ENCODE measurements around the gene DHFR2.

DHFR2 gene

DNA sequence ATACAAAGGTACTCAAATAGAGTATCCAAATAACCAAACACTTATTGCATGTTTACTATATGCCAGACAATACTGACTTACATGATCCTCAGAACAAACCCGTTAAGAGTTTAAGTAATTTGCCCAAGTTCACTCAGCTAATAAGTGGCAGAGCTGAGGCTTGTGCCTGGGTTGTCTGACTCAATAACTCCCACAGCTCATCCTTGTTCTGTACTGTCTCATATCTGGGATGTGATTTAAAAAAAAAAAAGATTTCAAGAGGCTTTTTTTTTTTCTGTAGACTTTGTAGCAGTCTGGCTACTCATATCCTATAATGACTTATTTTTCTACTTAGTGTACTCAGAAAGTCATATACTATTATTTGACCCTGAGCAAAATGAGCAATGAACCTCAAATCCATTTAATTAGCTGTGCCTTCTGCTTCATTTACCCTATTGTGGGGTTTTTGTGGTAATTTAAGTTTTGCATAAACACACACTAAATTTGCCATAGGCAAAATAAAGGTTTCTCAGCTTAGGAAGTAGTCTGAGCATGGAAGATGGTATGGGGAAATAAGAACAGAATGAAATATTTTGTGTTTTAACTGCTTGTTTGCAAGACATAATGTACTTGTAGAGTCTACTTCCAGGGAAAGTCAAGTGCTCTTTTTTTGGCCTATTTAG is 3.2 kb upstream of the DHFR2 start:
- ChIA-PET CTCF (interaction anchor here (0.7 to 1.3 kb wide), 2 partner anchors 23 to 95 kb away, joined by 3 to 5 read pairs; no protein-coding TSS in a partner anchor), POLR2A (no interaction called here)
- no peaks in the 10 kb centered on the region for H3K9me3 ChIP-seq (ENCODE audit: control insufficient read depth, insufficient read depth, low read depth, low read length)
- H3K4me1 ChIP-seq (ENCODE audit: control insufficient read depth, insufficient read depth, low read length): no peaks in the 10 kb centered on the region
- peaks cover 0 to 23% of the 10 kb centered on the region in 2 experiments; a peak in 1 of 3 replicates for H3K36me3 ChIP-seq (ENCODE audit: control insufficient read depth in 2 of 2, insufficient read depth in 1 of 2, low read length in 2 of 2)
- H3K4me3 ChIP-seq (ENCODE audit: low read depth, low read length): no peak overlapping the region
- TF ChIP-seq ZNF423 (tag by site-specific recombination; IDR thresholded peaks at IDR 0.05) (no peak), FEZF1 (tag by site-specific recombination; IDR thresholded peaks at IDR 0.05) (no peak), ZNF138 (tag by site-specific recombination; IDR thresholded peaks at IDR 0.05; ENCODE audit: borderline replicate concordance) (no peak), ZNF23 (tag by site-specific recombination; IDR thresholded peaks at IDR 0.05; ENCODE audit: borderline replicate concordance) (no peak), ZNF785 (tag by site-specific recombination; IDR thresholded peaks at IDR 0.05) (no peak), ZNF292 (tag by site-specific recombination; IDR thresholded peaks at IDR 0.05; ENCODE audit: borderline replicate concordance, low read depth) (no peak), ZNF658 (tag by site-specific recombination; IDR thresholded peaks at IDR 0.05) (no peak)
- TF ChIP-seq, protein P1, sequence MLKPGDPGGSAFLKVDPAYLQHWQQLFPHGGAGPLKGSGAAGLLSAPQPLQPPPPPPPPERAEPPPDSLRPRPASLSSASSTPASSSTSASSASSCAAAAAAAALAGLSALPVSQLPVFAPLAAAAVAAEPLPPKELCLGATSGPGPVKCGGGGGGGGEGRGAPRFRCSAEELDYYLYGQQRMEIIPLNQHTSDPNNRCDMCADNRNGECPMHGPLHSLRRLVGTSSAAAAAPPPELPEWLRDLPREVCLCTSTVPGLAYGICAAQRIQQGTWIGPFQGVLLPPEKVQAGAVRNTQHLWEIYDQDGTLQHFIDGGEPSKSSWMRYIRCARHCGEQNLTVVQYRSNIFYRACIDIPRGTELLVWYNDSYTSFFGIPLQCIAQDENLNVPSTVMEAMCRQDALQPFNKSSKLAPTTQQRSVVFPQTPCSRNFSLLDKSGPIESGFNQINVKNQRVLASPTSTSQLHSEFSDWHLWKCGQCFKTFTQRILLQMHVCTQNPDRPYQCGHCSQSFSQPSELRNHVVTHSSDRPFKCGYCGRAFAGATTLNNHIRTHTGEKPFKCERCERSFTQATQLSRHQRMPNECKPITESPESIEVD (tag by site-specific recombination; IDR thresholded peaks at IDR 0.05): peak; percentile 31; the same call in 1 of the 2 replicates
- H3K27ac ChIP-seq (ENCODE audit: extremely low read depth, low read depth, low read length): no peak overlapping the region

DNA sequence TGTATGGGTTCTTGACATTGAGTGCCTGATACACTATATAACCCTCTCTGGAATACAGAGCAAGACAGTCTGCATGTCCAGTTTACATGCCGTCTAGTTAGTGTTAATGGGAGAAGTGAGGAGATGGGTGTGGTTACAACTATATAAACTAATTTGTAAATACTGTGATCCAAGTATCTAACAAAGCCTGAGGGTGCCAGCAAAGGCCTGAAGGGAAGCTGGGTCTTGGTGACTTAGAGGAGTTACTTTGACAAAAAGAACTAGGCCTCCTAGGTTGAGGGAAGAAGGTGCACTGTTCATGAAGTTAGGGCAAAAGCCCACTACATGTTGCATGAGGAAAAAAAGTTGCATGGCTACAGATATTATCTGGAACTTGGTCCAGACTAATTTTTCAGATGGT is 2.4 kb upstream of the DHFR2 start:
- Histone ChIP-seq H3K4me1 (ENCODE audit: control insufficient read depth, insufficient read depth, low read length) (no peaks in the 10 kb centered on the region), H3K36me3 (ENCODE audit: control insufficient read depth in 2 of 2, insufficient read depth in 1 of 2, low read length in 2 of 2) (peaks cover 0 to 25% of the 10 kb centered on the region in 2 experiments; a peak in 1 of 3 replicates), H3K9me3 (ENCODE audit: control insufficient read depth, insufficient read depth, low read depth, low read length) (no peaks in the 10 kb centered on the region), H3K27ac (ENCODE audit: extremely low read depth, low read depth, low read length) (no peak overlapping the region), H3K4me3 (ENCODE audit: low read depth, low read length) (no peak overlapping the region)
- CTCF ChIA-PET: interaction anchor here (0.5 to 0.7 kb wide), 2 partner anchors 24 to 62 kb away, joined by 3 read pairs; no protein-coding TSS in a partner anchor
- no peak for TF ChIP-seq ZNF629 (tag by site-specific recombination; IDR thresholded peaks at IDR 0.05)
- TF ChIP-seq MZF1 (tag by site-specific recombination; IDR thresholded peaks at IDR 0.05; ENCODE audit: borderline replicate concordance): no peak
- no peak for TF ChIP-seq KLF9 (tag by site-specific recombination; IDR thresholded peaks at IDR 0.05; ENCODE audit: low read depth)
- no peak for TF ChIP-seq OSR2 (tag by site-specific recombination; IDR thresholded peaks at IDR 0.05)
- TF ChIP-seq ZNF791 (tag by site-specific recombination; IDR thresholded peaks at IDR 0.05): no peak
- TF ChIP-seq ZNF239 (tag by site-specific recombination; IDR thresholded peaks at IDR 0.05): no peak
- TF ChIP-seq ZNF529 (tag by site-specific recombination; IDR thresholded peaks at IDR 0.05; ENCODE audit: insufficient replicate concordance): no peak
- TF ChIP-seq, protein P2, sequence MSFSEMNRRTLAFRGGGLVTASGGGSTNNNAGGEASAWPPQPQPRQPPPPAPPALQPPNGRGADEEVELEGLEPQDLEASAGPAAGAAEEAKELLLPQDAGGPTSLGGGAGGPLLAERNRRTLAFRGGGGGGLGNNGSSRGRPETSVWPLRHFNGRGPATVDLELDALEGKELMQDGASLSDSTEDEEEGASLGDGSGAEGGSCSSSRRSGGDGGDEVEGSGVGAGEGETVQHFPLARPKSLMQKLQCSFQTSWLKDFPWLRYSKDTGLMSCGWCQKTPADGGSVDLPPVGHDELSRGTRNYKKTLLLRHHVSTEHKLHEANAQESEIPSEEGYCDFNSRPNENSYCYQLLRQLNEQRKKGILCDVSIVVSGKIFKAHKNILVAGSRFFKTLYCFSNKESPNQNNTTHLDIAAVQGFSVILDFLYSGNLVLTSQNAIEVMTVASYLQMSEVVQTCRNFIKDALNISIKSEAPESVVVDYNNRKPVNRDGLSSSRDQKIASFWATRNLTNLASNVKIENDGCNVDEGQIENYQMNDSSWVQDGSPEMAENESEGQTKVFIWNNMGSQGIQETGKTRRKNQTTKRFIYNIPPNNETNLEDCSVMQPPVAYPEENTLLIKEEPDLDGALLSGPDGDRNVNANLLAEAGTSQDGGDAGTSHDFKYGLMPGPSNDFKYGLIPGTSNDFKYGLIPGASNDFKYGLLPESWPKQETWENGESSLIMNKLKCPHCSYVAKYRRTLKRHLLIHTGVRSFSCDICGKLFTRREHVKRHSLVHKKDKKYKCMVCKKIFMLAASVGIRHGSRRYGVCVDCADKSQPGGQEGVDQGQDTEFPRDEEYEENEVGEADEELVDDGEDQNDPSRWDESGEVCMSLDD (tag by site-specific recombination; IDR thresholded peaks at IDR 0.05): no peak
- TF ChIP-seq ZNF837 (tag by site-specific recombination; IDR thresholded peaks at IDR 0.05): no peak
- TF ChIP-seq ZNF660 (tag by site-specific recombination; IDR thresholded peaks at IDR 0.05): no peak
- no peak for TF ChIP-seq SP3 (tag by site-specific recombination; IDR thresholded peaks at IDR 0.05)
- TF ChIP-seq ZNF16 (tag by site-specific recombination; IDR thresholded peaks at IDR 0.05; ENCODE audit: low read depth): no peak
- TF ChIP-seq ZNF274 (IDR thresholded peaks at IDR 0.05; ENCODE audit: low read length): no peak
- TF ChIP-seq ZNF274 (tag by site-specific recombination; IDR thresholded peaks at IDR 0.05; ENCODE audit: borderline replicate concordance): no peak
- TF ChIP-seq ZNF155 (tag by site-specific recombination; IDR thresholded peaks at IDR 0.05): no peak
- no peak for TF ChIP-seq ZNF843 (tag by site-specific recombination; IDR thresholded peaks at IDR 0.05)
- TF ChIP-seq, protein P3, sequence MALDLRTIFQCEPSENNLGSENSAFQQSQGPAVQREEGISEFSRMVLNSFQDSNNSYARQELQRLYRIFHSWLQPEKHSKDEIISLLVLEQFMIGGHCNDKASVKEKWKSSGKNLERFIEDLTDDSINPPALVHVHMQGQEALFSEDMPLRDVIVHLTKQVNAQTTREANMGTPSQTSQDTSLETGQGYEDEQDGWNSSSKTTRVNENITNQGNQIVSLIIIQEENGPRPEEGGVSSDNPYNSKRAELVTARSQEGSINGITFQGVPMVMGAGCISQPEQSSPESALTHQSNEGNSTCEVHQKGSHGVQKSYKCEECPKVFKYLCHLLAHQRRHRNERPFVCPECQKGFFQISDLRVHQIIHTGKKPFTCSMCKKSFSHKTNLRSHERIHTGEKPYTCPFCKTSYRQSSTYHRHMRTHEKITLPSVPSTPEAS (tag by site-specific recombination; IDR thresholded peaks at IDR 0.05): no peak
- POLR2A ChIA-PET: no interaction called here

Data from HEK293 (cell line).